HCT116 (cell line): ENCODE results near the gene RRAS2.

ENCODE experiments used
- CTCF ChIP-seq, 3 experiments: fragments of 200-600 bp in 1 of 3; sonication (generic) in 1 of 3; IDR thresholded peaks in 2 of 3; conservative IDR thresholded peaks in 1 of 3; 2 replicates each; pipeline ENCODE4 v1.5.1; 2012 to 2017; ENCODE audit warnings: low read depth in 2 of 3, low read length in 2 of 3, antibody characterized with exemption in 1 of 3, borderline replicate concordance in 1 of 3, control low read depth in 1 of 3, mild to moderate bottlenecking in 1 of 3, mixed read lengths in 1 of 3, mixed run types in 1 of 3, moderate library complexity in 1 of 3; ENCODE audit not compliant: insufficient read depth in 1 of 3
- EZH2 ChIP-seq: fragments of 200-600 bp; sonication (generic); IDR thresholded peaks from 2 replicates; pipeline ENCODE4 v1.6.1; 2017; ENCODE audit warnings: antibody characterized with exemption, mixed run types
- POLR2AphosphoS5 ChIP-seq: IDR thresholded peaks from 2 replicates; pipeline ENCODE4 v1.6.1; 2011; ENCODE audit warnings: mild to moderate bottlenecking, low read depth, low read length, moderate library complexity
- RAD21 ChIP-seq: IDR thresholded peaks from 2 replicates; pipeline ENCODE4 v1.6.1; 2012; ENCODE audit warnings: low read depth, mild to moderate bottlenecking
- SIN3A ChIP-seq: IDR thresholded peaks from 2 replicates; pipeline ENCODE4 v1.6.1; 2012; ENCODE audit warnings: low read depth

GRCh38 chr11:14322510-14322909, 36.5 kb downstream of the RRAS2 start:
- TF ChIP-seq POLR2AphosphoS5 (no peak), RAD21 (no peak), CTCF (IDR thresholded peaks at IDR 0.05 in 2 of 3, conservative IDR thresholded peaks at IDR 0.05 in 1 of 3; ENCODE audit: borderline replicate concordance in 1 of 3, insufficient read depth in 1 of 3, low read depth in 2 of 3, low read length in 2 of 3) (no peak), EZH2 (no peak), SIN3A (no peak)
